GDM1 (cell line): ENCODE results near the gene CDK16.
"Not testable (repeated sequence)": the region's sequence is repeated elsewhere in the genome, so short reads cannot be mapped to it uniquely, and the experiment has no call there.

ENCODE experiments used
- DNase-seq: peaks from one replicate; lab custom pipeline; 2025; lab: John Stamatoyannopoulos, UW

The CDK16 gene

DNA sequence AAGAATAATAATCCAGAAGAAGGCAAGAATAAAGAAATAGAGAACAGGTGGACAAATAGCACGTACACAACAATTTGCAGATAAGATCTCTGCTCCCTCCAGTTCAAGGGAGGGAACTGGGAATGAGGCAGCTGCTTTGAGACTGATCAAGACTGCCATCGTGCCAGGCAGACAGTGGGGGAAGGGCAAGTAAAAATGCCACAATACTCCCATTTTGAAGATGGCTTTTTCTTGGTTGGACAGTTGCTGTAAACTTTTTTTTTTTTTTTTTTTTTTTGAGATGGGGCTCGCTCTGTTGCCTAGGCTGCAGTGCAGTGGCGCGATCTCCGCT is 31.5 kb downstream of the CDK16 start:
- no peak for DNase-seq

DNA sequence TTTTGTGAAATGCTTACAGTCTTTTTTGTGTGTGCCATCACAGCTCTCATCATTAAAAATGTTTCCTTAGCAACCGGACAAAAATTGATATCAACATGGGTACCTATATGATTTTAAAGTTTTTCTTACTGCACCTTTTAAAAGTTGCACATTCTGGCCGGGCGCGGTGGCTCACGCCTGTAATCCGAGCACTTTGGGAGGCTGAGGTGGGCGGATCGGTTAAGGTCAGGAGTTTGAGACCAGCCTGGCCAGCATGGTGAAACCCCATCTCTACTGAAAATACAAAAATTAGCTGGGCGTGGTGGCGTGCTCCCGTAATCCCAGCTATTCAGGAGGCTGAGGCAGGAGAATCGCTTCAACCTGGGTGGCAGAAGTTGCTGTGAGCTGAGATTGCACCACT is 39.1 kb downstream of the CDK16 start:
- not testable (repeated sequence) for DNase-seq

DNA sequence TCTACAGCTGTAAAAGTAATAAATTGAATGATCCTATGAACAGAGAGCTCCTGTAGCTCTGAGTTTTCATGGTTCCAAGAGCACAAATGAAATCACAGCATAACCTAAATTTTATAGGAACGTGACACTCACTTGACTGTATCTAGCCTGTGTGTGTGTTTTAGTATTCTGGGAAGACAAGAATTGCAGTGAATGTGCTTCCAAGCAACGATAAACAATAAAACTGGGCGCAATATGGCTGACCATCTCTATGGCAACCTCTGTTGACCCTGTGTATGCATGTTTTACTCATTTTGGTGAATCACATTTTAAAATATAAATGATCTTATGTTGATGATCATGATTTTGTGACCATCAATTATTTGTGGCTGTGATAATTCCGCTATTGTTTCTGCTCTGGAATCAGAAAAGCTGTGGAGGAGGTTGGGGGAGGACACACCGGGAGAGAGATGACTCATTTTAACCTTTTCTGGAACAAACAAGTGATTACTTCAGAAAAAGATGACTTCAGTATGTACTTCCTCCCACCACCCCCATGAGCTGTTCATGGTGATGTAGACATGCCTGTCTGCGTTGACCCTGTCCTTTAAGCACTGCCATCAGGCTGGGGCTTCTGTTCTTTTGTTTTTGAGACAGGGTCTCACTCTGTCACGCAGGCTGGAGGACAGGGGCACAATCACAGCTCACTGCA is 46.1 kb downstream of the CDK16 start:
- DNase-seq, result no peak

DNA sequence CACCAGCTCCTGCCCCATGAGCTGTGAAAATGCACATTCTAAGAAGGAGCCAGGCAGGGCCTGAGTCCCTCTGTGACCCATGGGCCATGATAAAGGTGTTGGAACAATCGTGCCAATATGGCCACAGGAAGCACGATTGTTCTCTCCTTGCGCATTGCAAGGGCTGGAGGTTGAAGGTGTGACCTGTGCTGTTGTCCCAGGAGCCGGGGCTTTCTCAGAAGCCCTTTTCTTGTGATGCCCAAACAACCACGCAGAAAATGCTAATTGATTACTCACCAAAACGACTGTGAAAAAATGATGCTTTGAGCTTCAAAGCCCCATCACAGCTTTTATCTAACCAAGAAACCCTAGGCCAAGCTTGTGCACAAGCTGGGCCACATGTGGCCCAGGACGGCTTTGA is 48.2 kb downstream of the CDK16 start:
- no peak for DNase-seq

DNA sequence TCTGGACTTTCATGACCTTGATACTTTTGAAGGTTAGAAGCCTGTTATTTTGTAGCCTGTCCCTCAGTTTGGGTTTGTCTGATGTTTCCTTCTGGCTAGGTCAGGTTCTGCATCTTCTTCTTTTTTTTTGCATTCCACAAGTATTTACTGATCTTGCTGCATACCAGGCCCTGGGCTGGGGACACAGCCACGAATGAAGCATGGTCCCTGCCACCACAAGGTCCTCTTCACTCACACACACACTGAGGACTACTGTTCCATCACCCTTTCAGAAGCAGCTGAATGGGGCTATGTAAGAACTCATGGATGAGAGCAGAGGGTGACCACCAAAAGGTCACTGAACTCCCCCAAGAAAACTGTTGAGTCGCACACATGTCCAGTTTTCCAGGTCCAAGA is 53.5 kb downstream of the CDK16 start:
- DNase-seq, result no peak

DNA sequence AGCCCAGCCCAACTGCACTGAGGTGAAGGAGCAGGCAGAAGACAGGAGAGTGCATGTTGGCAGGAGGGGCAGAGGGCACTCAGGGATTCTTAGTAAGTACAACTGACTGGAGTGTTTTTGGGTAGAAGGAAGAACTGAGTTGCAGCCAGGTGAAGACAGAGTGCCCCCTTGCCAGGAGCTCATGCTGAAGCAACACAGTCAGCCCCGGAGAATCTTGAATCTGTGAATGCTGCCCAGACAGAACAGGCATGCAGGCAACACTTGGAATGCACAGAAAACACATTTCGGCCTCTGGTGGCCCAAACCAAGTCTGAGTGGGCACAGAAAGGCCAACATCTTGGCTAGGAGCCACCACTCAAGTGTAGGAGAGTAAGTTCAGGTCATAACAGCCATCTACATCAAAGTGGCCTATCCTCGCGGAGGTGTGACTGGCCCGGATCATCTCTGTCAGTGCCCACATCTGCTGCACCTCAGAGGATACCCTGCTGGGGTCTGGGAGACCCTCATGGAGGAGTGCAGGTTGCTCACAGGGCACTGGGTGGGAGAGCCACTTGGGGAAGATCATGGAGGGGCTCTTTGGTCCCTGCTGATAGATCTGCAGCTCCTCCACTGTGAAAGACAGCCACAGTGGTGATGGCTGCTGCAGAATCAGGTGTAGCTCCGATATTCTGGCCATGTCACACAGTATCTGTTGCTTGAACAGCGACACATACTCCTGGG is 54.7 kb downstream of the CDK16 start:
- DNase-seq, result no peak

DNA sequence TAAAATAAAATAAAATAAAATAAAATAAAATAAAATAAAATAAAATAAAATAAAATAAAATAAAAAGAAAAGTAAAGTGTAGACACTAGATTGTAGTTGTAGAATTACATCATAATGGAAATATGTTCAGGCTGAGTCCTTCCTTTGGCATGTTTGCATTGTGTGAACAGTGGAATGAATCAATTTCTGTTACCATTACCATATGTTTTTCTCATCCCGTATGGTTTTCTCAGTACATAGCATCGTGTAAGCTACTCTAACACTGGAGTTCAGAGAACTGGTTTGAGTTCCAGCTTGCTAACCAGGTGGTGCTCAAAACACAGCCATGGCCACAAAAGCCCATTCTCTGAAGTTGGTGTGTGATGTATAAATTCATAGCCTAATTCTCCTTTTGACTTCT is 60.2 kb downstream of the CDK16 start:
- no peak for DNase-seq
